Activated naive CD4-positive, alpha-beta T cell treated with anti-CD3 and anti-CD28 coated beads, Interleukin-2, amount 50 U/mL, for 16 hours (primary cell): ENCODE measurements around the gene TMEM242.

Source experiments
- DNase-seq: peaks from one replicate; pipeline ENCODE4 v3.0.0-alpha.2; 2020

TMEM242 gene

DNA sequence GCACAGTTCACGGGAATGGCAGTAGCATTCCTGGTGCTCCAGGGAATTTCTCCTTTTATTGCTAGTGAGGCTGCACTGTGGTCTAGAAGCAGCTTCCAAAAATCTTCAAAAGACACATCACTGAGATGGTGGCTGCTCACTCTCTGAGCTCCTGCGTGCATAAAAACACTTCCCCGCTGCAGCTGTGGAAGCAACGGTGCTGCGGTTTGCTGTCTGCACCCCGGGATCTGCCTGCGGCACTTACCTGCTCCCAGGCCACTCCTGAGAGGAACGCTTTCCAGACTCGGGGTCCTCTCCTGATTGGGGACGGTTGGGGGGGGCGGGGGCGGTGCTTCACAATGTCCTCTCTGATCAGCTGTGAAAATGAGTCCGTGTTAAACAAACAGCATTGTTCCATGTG is 77.9 kb downstream of the TMEM242 start:
- no peak for DNase-seq

DNA sequence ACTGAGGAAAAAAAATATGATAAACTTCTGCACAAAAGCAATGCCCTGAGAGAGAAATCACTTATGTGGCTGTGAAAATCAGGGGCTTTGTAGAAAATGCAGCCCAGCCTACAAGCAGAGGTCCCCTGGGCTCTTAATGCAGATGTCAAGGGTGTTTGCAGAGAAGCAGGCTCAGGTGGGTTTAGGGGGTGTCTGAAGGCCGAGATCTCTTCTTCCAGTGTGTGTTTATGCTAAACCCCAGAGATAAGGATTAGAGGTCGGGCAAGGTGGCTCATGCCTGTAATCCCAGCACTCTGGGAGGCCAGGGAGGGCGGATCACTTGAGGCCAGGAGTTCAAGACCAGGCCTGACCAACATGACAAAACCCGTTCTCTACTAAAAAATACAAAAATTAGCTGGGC is 78.5 kb downstream of the TMEM242 start:
- DNase-seq, result no peak

DNA sequence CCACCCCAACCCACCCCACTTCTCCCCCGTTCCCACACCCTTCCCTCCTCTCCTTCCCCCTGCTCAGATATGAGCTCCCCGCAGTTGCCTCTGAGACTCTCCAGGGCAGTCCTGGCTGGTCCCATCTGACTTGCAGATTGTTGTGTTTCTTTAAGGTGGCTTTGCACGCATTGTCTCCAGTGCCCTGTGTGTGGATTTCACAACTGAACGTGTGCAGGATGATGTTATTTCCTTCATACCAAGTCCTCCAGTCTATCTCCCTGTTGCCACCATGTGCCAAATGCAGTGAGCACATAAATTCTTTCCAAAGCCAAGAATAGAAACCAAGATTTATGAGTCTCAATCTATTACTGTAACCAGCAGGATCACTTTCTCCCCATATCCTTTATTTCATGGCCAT is 79.1 kb downstream of the TMEM242 start:
- no peak for DNase-seq

DNA sequence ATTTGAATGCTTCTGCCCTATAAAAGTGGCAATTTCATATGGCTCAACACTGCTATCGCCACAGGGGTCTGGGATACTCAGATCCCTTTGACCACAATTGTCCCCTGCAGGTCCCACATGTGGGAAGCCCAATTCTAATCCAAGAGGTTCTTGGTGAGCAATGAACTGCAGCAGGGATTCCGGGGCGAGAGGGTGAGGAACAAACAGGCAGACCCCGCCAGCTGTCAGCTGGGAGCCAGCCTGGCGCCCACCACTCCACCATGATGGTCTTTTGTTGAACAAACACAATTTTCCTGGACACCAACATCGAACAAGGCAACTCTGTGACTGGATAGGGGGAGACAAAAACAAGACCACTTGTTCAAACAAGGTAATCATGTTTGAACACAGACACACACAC is 80.5 kb downstream of the TMEM242 start:
- DNase-seq, result no peak

DNA sequence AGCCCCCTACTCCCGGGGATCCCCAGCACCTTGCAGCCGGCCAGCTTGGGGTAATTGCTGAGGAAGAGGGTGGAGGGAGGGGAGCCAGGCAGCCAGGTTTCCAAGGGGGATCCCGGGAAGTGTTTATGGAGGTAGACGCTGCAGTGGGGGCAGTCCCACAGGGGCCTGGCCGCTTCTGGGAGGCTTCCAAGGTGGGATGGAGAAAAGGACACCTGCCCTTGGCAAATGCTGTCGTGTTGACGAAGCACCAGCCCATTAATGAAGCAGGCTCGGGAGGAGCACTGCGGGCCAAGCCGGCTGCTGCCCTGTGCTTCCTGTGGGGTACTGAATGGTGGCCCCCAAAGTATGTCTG is 82.4 kb downstream of the TMEM242 start:
- no peak for DNase-seq

DNA sequence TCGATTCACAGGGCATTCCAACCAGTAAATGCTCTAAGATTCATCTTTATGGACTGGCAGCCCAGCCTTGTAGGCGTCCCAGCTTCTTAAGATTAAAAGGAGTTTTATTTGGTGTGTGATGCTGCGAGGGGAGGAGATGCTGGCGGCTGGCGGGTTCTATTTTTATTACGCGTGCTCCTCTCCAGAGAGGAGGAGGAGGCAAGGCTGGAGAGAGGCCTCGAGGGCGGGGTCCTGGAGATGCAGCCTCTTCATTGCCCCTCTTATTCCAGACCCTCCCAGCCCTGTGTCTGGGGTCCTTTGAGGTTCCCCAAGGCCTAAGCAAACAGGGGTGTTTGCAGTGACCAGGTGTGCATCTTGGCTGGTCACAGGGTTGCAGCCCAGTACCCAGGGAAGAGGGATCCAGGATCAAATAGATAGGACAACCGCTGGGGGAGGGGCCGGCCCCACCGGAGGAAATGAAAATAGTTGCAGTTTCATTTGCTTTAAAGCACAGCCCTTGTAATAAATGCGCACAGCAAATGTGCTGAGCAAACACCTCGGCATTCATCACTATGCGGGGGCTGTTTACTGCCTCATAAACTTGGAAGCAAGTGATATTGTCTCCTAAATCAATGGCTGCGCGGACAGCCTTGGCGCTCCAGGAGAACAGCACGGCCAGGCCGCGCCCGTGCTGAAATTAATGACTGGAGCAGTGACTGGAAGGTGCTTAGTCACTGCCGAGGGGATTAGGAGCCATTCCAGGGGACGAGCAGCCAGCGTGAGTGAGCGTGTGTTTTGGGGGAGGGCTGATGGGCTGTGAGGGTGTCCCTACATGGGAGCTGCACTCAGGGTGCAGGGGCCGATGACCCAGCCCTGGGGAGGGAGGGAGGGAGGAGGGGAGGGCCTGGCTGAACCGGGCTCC is 83.0 kb downstream of the TMEM242 start:
- no peak for DNase-seq

DNA sequence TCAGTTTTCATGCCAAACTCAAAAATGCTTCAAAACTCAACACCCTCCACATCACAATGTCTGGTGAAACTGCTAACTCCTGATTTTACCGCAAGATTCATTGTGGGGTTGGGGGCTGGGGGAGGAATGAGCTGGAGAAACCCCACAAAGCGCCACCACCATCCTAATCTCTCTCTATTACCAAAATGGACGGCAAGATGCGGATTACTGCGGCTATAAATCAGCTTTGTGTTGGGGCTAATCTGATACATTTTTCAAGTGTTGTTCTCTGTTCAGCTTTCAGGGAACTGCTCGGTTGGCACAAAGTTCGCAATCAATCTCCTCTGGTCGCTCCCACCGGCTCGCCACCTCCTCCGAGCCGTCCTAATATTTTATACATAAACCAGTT is 83.7 kb downstream of the TMEM242 start:
- no peak for DNase-seq
